NCI-H2227 (cell line): Measurements from ENCODE around the gene FRYL.
"Not testable (repeated sequence)": the region's sequence is repeated elsewhere in the genome, so short reads cannot be mapped to it uniquely, and the experiment has no call there.

ENCODE experiments used
- DNase-seq: peaks from one replicate; lab custom pipeline; 2025; ENCODE audit not compliant: unreplicated experiment; lab: John Stamatoyannopoulos, UW

Gene FRYL

GRCh38 chr4:48699475-48699874, 80.6 kb downstream of the FRYL start:
- no peak for DNase-seq

GRCh38 chr4:48698029-48698971, 81.8 kb downstream of the FRYL start:
- no peak for DNase-seq

GRCh38 chr4:48697516-48697915, 82.6 kb downstream of the FRYL start:
- DNase-seq = not testable (repeated sequence)

GRCh38 chr4:48694824-48695223, 85.3 kb downstream of the FRYL start:
- no peak for DNase-seq

GRCh38 chr4:48693856-48694574, 86.1 kb downstream of the FRYL start:
- DNase-seq = no peak

DNA sequence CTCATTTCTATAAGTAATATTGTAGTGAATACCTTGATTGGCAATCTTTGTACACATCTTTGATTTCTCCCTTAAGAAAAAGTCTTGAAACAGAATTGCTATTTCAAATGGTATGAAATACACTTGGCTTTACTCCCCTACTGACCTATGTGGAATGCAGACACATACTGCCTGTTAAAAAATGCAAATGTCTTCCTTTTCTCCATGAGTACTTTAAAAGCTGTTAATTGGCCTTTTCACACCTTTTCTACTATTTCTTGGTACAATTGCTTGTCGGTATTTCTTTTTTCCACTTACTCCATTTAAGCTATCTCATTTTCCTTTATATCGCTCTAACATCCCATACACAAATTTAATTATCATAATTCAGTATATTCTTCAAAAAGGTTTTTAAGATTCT, 87.2 kb downstream of the FRYL start:
- no peak for DNase-seq

GRCh38 chr4:48692044-48692443, 88.0 kb downstream of the FRYL start:
- no peak for DNase-seq

DNA sequence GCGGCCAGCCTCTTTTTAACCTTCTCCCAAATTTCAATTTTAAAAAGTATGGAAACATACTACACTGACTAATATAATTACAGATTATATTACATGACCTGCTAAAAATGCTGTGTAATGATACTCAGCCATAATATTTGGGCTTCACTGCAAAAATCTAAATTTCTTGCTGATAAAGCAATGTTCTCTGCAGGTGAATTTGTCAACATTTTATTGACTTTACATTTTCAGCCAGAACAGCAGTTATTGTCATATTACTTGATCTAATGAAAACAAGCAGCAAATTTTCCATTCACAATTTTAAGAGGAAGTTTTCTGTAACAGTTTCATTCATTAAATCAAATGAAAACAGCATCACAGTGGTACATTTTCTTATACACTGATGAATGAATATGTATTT, 91.1 kb downstream of the FRYL start:
- DNase-seq = no peak

DNA sequence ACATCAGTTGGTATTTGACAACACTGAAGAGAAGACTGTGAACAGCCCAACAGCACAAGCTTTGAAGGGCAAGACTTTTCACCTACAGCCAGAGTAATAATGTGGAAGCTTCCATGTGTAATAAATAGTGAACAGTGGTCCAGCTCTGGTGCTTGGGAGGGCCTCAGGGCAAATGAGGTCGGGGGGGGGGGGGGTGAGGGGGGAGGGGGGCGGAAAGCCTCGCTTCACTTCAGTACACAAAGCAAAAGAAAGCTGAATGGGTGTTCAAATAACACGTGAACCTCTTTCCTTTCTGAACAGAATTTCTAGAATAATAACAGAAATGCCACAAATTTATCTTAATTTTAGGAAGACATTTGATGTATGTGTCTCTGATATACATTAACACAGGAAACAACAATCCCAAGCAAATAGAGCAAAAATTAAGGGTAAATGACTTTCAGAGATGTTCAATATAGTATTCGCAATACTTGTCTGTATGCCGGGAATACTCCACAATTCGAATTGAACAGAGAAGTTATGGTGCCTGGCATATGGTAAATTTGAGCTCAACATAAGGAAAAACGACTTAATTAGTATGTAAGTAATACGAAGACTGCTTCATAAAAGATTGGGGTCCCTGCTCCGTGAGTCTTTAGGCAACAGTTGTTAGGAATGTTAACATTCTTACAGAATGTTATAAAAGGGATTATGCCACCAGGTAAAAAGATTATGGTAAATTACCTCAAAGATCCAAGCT, 92.6 kb downstream of the FRYL start:
- DNase-seq = no peak

DNA sequence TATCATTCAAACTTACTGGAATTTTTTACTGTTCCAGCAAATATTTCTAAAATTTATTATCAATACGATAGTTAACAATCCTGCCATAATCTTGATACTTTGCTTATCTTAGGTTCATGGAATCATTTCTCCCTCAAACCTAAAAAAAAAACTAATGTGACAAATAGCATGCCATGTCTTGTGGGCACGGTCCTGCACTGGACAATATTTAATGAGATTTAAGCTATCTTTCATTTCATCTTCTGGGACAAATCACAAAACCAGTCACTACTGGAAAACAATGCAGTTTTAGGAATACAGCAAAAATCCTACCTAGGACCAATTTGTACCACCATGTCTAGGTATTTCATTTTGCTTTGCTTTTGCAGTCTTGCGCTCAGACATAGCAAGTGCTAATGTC, 93.7 kb downstream of the FRYL start:
- DNase-seq = no peak

DNA sequence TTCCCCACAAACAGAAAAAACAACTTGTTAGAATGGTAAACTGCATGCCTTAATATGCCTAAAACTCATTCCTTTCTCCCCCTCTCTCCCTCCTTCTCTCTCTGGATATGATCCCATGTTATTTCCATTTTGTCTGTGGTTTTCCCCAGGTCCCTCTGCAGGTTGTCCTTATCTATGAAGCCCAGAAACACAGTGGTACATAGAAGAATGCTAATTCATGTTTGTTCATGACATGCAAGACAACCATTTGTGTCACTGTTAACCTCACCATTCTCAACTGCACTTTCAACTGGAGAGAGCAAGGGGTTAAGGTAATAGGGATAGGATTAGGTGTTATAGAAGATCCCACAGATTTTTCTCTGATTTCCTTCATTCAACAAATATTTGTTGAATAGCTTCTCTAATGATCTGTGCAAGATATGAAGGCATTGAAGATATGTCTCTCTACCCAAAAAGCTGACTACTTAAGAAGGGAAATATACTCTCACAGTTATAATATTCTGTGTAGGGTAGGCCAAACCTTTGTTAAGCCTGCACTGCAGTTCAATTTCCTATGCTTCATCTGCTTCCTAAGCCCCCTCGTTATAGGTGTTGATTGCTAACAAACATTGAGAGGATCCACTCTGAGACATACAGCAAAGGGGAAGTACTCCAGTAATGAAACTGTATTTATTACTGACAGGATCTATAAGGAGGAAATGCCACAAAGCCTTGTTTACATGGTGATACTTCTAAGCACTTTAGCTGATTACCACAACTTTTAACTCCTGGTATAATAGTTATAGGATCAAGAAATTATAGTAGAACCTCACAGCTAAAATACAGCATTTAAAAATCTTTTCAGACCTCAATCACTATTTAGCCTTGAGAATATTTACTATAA, 96.1 kb downstream of the FRYL start:
- DNase-seq = no peak

DNA sequence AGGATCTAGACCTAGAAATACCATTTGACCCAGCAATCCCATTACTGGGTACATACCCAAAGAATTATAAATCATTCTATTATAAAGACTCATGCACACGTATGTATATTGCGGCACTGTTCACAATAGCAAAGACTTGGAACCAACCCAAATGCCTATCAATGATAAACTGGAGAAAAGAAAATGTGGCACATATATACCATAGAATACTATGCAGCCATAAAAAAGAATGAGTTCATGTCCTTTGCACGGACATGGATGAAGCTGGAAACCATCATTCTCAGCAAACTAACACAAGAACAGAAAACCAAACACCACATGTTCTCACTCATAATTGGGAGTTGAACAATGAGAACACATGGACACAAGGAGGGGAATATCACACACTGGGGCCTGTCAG, 97.2 kb downstream of the FRYL start:
- not testable (repeated sequence) for DNase-seq

DNA sequence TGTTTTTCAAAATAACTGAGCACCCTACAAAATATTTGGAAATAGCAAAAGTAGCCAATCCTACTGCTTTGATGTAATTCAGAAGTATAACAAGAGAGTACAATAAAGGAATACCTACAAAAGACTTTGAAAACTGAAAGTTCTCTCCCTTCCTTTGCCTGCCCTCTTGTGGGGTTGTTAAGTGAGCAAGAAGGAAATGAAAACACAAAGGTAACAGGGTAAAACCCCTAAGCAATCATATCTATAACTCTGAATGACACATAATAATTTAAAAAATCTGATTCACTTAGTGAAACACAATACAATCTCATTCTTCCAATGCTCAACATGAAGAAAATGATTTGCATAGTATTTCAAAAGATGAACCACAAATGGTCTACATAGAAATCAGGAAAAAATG, 98.2 kb downstream of the FRYL start:
- DNase-seq = no peak

GRCh38 chr4:48680848-48681568, 99.1 kb downstream of the FRYL start:
- DNase-seq = no peak

- DNase-seq = no peak
Measured at GRCh38 chr4:48673537-48673936, 106.5 kb downstream of the FRYL start.

GRCh38 chr4:48670587-48670986, 109.5 kb downstream of the FRYL start:
- no peak for DNase-seq

GRCh38 chr4:48669086-48669485, 111.0 kb downstream of the FRYL start:
- DNase-seq = no peak

DNA sequence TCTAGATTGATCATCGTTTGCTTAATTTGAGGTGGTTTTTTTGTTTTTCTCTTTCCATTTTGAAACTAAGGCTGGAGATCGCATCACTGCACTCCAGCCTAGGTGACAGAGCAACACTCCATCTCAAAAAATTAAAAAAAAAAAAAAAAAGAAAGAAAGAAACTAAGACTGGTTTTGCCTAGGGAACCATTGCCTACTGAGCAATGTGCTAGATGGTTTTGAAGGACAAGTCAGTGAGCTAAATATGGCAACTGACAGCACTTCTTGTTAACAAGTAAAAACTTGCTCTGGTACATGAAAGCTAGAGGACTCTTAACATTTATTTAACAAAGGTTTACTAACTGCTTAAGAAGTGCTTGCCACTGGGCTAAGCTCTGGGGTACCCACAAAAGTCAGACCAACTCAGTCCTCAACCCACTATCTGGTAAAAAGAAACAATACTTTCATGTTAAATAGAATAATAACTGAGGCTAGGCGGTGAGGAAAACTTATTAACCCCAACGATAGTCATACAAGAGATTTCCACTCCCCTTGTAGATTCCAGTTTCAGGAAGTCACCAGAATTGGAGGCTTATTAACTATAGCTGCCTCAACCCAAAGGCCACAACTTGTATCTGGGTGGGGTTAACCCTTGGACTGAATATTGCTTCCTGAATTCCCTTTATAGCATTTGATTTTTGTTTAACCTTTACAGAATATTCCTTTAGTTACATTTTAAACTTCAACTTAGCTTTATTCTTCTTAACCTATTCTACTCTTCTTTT, 111.6 kb downstream of the FRYL start:
- DNase-seq = no peak

DNA sequence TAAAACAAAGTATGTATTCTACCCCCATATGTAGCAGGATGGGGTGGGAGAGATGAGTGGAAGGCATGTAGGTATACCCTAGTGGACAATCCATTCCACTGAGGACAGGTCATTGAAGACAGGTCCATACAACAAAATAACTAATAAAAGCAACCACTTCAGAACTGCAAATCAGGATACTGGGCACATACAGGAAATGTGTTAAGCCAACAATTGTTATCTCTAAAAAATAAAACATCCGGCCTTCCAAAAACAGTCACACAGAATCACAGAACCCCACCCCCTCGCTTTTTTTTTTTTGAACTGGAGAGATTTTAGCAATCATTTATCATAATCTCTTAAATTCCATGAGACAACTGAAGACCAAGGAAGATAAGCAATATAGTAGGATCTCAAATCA, 112.9 kb downstream of the FRYL start:
- no peak for DNase-seq
